GM08714 (cell line): ENCODE measurements around the gene TVP23B.
A peak's percentile ranks its signal among the peaks of the same experiment; 100 is the strongest.
"Not testable (repeated sequence)": the region's sequence is repeated elsewhere in the genome, so short reads cannot be mapped to it uniquely, and the experiment has no call there.

Source experiments
- H3K4me3 ChIP-seq: fragments of 200-500 bp; sonication (Bioruptor generic); 2 replicates; pipeline ENCODE4 v1.5.1; 2014; ENCODE audit warnings: mild to moderate bottlenecking, low read length, inconsistent platforms

Gene TVP23B

GRCh38 chr17:18780991-18781718 lies at the start of gene TVP23B:
Gene TVP23B (plus strand): TSS chr17:18781183. CDS start chr17:18781294, 111 bp downstream.
- H3K4me3 ChIP-seq = peak within 1 kb of the TSS; percentile 86

GRCh38 chr17:18732438-18732837 lies 48.5 kb upstream of the TVP23B start:
- not testable (repeated sequence) for H3K4me3 ChIP-seq

- not testable (repeated sequence) for H3K4me3 ChIP-seq
Measured at GRCh38 chr17:18733350-18733749, 47.6 kb upstream of the TVP23B start.

- H3K4me3 ChIP-seq = not testable (repeated sequence)
Measured at GRCh38 chr17:18739616-18740391, 41.2 kb upstream of the TVP23B start.

GRCh38 chr17:18741228-18741627 lies 39.8 kb upstream of the TVP23B start:
- H3K4me3 ChIP-seq = not testable (repeated sequence)

GRCh38 chr17:18743699-18744421 lies 37.1 kb upstream of the TVP23B start, which contains the start of gene FBXW10:
Gene FBXW10 (plus strand): TSS chr17:18744054. CDS start chr17:18744245, 191 bp downstream.
- H3K4me3 ChIP-seq = not testable (repeated sequence)

GRCh38 chr17:18744726-18745125 lies 36.3 kb upstream of the TVP23B start:
- H3K4me3 ChIP-seq = not testable (repeated sequence)

- not testable (repeated sequence) for H3K4me3 ChIP-seq
Measured at GRCh38 chr17:18746551-18746950, 34.4 kb upstream of the TVP23B start.

- not testable (repeated sequence) for H3K4me3 ChIP-seq
Measured at GRCh38 chr17:18747501-18747900, 33.5 kb upstream of the TVP23B start.

GRCh38 chr17:18750242-18750641 lies 30.7 kb upstream of the TVP23B start:
- H3K4me3 ChIP-seq = not testable (repeated sequence)

- H3K4me3 ChIP-seq = not testable (repeated sequence)
Measured at GRCh38 chr17:18753829-18754409, 27.1 kb upstream of the TVP23B start.

GRCh38 chr17:18755969-18756368 lies 25.0 kb upstream of the TVP23B start:
- H3K4me3 ChIP-seq = not testable (repeated sequence)

- H3K4me3 ChIP-seq = not testable (repeated sequence)
Measured at GRCh38 chr17:18757368-18758044, 23.5 kb upstream of the TVP23B start.

GRCh38 chr17:18758344-18758743 lies 22.6 kb upstream of the TVP23B start:
- not testable (repeated sequence) for H3K4me3 ChIP-seq

- H3K4me3 ChIP-seq = not testable (repeated sequence)
Measured at GRCh38 chr17:18760221-18760620, 20.8 kb upstream of the TVP23B start.

- not testable (repeated sequence) for H3K4me3 ChIP-seq
Measured at GRCh38 chr17:18770572-18770971, 10.4 kb upstream of the TVP23B start.

GRCh38 chr17:18771066-18771465 lies 9.9 kb upstream of the TVP23B start:
- not testable (repeated sequence) for H3K4me3 ChIP-seq
